IMR-90 (cell line): ENCODE results near the gene SSR2. TPM values are rescaled to one million over a fixed set of nuclear protein-coding genes. Genes with fewer than 3 reads are reported as not detected.
A peak's percentile ranks its signal among the peaks of the same experiment; 100 is the strongest.

Experiments
- ATAC-seq: fragments of 200-7000 bp; cut with Tn5 transposase; 2 replicates; pipeline ENCODE4 v1.9.1; 2020; ENCODE audit warnings: low read depth, mild to moderate bottlenecking, moderate library complexity
- BruUV-seq: library from RNA; stranded (reverse); fragments of 400-500 nt; replicated peaks from 2 replicates; lab custom pipeline; 2021; lab: Mats Ljungman, UMichigan
- CTCF ChIA-PET: fragments of 300-600 bp; formaldehyde crosslinking; extraction: SDS; loops from one replicate; lab custom pipeline; 2021; ENCODE audit warnings: antibody characterized with exemption; lab: Yijun Ruan, JAX
- POLR2A ChIA-PET: fragments of 300-600 bp; sonication (Branson Sonifier 250); formaldehyde crosslinking; loops from one replicate; lab custom pipeline; 2022; ENCODE audit warnings: antibody characterized with exemption; ENCODE audit not compliant: unreplicated experiment; lab: Charles Lee
- DNase-seq: peaks from one replicate; pipeline ENCODE4 v3.0.0; 2013
- H2AFZ ChIP-seq: replicated peaks from 2 replicates; pipeline ENCODE3; 2013; ENCODE audit warnings: low read length, mild to moderate bottlenecking; ENCODE audit not compliant: poor library complexity
- H2AK5ac ChIP-seq: 2 replicates; pipeline ENCODE4 v1.6.1; 2013; ENCODE audit warnings: low read depth, low read length, inconsistent platforms
- H2AK9ac ChIP-seq: replicated peaks from 2 replicates; pipeline ENCODE3; 2013; ENCODE audit warnings: mild to moderate bottlenecking, low read depth, low read length, moderate library complexity; ENCODE audit not compliant: poor library complexity
- H2BK120ac ChIP-seq: 2 replicates; pipeline ENCODE4 v1.6.1; 2013; ENCODE audit warnings: low read depth, low read length, inconsistent platforms
- H2BK15ac ChIP-seq: 3 replicates; pipeline ENCODE4 v1.6.1; 2013; ENCODE audit warnings: low read depth, low read length, inconsistent platforms
- H2BK20ac ChIP-seq: 2 replicates; pipeline ENCODE4 v1.6.1; 2013; ENCODE audit warnings: low read depth, mild to moderate bottlenecking, inconsistent platforms, low read length, moderate library complexity
- H2BK5ac ChIP-seq: 2 replicates; pipeline ENCODE4 v1.6.1; 2013; ENCODE audit warnings: mild to moderate bottlenecking, low read depth, low read length, inconsistent platforms; ENCODE audit not compliant: poor library complexity, severe bottlenecking
- H3K14ac ChIP-seq: replicated peaks from 2 replicates; pipeline ENCODE4 v1.6.1; 2013; ENCODE audit warnings: low read depth, low read length, inconsistent platforms
- H3K18ac ChIP-seq: 2 replicates; pipeline ENCODE4 v1.6.1; 2013; ENCODE audit warnings: low read depth, low read length, control low read depth
- H3K23ac ChIP-seq: 2 replicates; pipeline ENCODE4 v1.6.1; 2013; ENCODE audit warnings: low read depth, low read length, inconsistent platforms
- H3K27ac ChIP-seq: 2 replicates; pipeline ENCODE4 v1.5.1; 2013; ENCODE audit warnings: mild to moderate bottlenecking, control low read depth, low read length; ENCODE audit not compliant: insufficient read depth
- H3K27me3 ChIP-seq: 2 replicates; pipeline ENCODE4 v1.6.1; 2013; ENCODE audit warnings: low read length; ENCODE audit not compliant: control insufficient read depth, insufficient read depth
- H3K36me3 ChIP-seq: 2 replicates; pipeline ENCODE4 v1.6.1; 2013; ENCODE audit warnings: low read length, mixed read lengths; ENCODE audit not compliant: control insufficient read depth, insufficient read depth
- H3K4ac ChIP-seq: 2 replicates; pipeline ENCODE4 v1.6.1; 2013; ENCODE audit warnings: low read depth, low read length, inconsistent platforms
- H3K4me1 ChIP-seq: 2 replicates; pipeline ENCODE4 v1.6.1; 2013; ENCODE audit warnings: low read length, mixed read lengths; ENCODE audit not compliant: control insufficient read depth, insufficient read depth
- H3K4me2 ChIP-seq: 2 replicates; pipeline ENCODE4 v1.6.1; 2013; ENCODE audit warnings: low read depth, mild to moderate bottlenecking, control low read depth, low read length, moderate library complexity
- H3K4me3 ChIP-seq: 2 replicates; pipeline ENCODE4 v1.5.1; 2013; ENCODE audit warnings: low read depth, mild to moderate bottlenecking, control low read depth, low read length, moderate library complexity; ENCODE audit not compliant: insufficient read depth
- H3K56ac ChIP-seq: 2 replicates; pipeline ENCODE4 v1.6.1; 2013; ENCODE audit warnings: low read length, inconsistent platforms; ENCODE audit not compliant: insufficient read depth; ENCODE audit errors: extremely low read depth
- H3K79me1 ChIP-seq, 2 experiments: 2 replicates each; pipeline ENCODE4 v1.6.1; 2013; ENCODE audit warnings: low read length in 2 of 2, inconsistent platforms in 1 of 2, low read depth in 1 of 2
- H3K9ac ChIP-seq: 2 replicates; pipeline ENCODE4 v1.6.1; 2013; ENCODE audit warnings: low read depth, low read length, control low read depth
- H3K9me1 ChIP-seq: 2 replicates; pipeline ENCODE4 v1.6.1; 2013; ENCODE audit warnings: low read length, inconsistent platforms; ENCODE audit not compliant: insufficient read depth
- H3K9me3 ChIP-seq: 2 replicates; pipeline ENCODE4 v1.6.1; 2013; ENCODE audit warnings: low read length; ENCODE audit not compliant: control insufficient read depth, insufficient read depth
- H4K20me1 ChIP-seq: 2 replicates; pipeline ENCODE4 v1.6.1; 2013; ENCODE audit warnings: low read length, inconsistent platforms; ENCODE audit not compliant: insufficient read depth
- H4K5ac ChIP-seq: 2 replicates; pipeline ENCODE4 v1.6.1; 2013; ENCODE audit warnings: mild to moderate bottlenecking, low read depth, low read length, control low read depth
- H4K8ac ChIP-seq, 2 experiments: 2 replicates each; pipeline ENCODE4 v1.6.1; 2013; ENCODE audit warnings: low read depth in 2 of 2, low read length in 2 of 2, control low read depth in 1 of 2, inconsistent platforms in 1 of 2
- H4K91ac ChIP-seq: 2 replicates; pipeline ENCODE4 v1.6.1; 2013; ENCODE audit warnings: low read depth, low read length, inconsistent platforms; ENCODE audit not compliant: insufficient read depth
- BHLHE40 ChIP-seq: fragments of 150-350 bp; IDR thresholded peaks from 2 replicates; pipeline ENCODE4 v1.6.1; 2016; ENCODE audit warnings: mild to moderate bottlenecking, low read depth, low read length
- CEBPB ChIP-seq: IDR thresholded peaks from 2 replicates; pipeline ENCODE4 v1.6.1; 2012; ENCODE audit warnings: low read depth, low read length, improper control_type of control experiment
- CHD1 ChIP-seq: IDR thresholded peaks from 2 replicates; pipeline ENCODE4 v1.6.1; 2012; ENCODE audit warnings: low read depth, low read length, improper control_type of control experiment
- ELK1 ChIP-seq: fragments of 150-350 bp; IDR thresholded peaks from 2 replicates; pipeline ENCODE4 v1.6.1; 2016; ENCODE audit warnings: low read depth, mild to moderate bottlenecking, low read length, moderate library complexity, borderline replicate concordance
- FOS ChIP-seq: fragments of 150-350 bp; IDR thresholded peaks from 2 replicates; pipeline ENCODE4 v1.6.1; 2016; ENCODE audit warnings: low read depth, low read length
- MAFK ChIP-seq: IDR thresholded peaks from 2 replicates; pipeline ENCODE4 v1.6.1; 2012; ENCODE audit warnings: low read depth, low read length, improper control_type of control experiment
- MAZ ChIP-seq: IDR thresholded peaks from 2 replicates; pipeline ENCODE4 v1.6.1; 2012; ENCODE audit warnings: low read depth, mild to moderate bottlenecking, low read length, improper control_type of control experiment, moderate library complexity, borderline replicate concordance
- MXI1 ChIP-seq: IDR thresholded peaks from 2 replicates; pipeline ENCODE4 v1.6.1; 2012; ENCODE audit warnings: low read depth, mild to moderate bottlenecking, low read length, moderate library complexity, borderline replicate concordance
- NFE2L2 ChIP-seq: fragments of 150-350 bp; IDR thresholded peaks from 2 replicates; pipeline ENCODE4 v1.6.1; 2016; ENCODE audit warnings: low read depth, mild to moderate bottlenecking, low read length
- POLR2A ChIP-seq: IDR thresholded peaks from 2 replicates; pipeline ENCODE4 v1.6.1; 2012; ENCODE audit warnings: mild to moderate bottlenecking, low read depth, low read length
- RAD21 ChIP-seq: IDR thresholded peaks from 2 replicates; pipeline ENCODE4 v1.6.1; 2012; ENCODE audit warnings: low read length, improper control_type of control experiment
- RCOR1 ChIP-seq: IDR thresholded peaks from 2 replicates; pipeline ENCODE4 v1.6.1; 2012; ENCODE audit warnings: mild to moderate bottlenecking, low read length, improper control_type of control experiment; ENCODE audit not compliant: insufficient replicate concordance
- RFX5 ChIP-seq: IDR thresholded peaks from 2 replicates; pipeline ENCODE4 v1.8.0; 2012; ENCODE audit warnings: low read depth, mild to moderate bottlenecking, low read length, moderate library complexity
- SMC3 ChIP-seq: fragments of 150-350 bp; IDR thresholded peaks from 2 replicates; pipeline ENCODE4 v1.6.1; 2016; ENCODE audit warnings: low read depth, mild to moderate bottlenecking, antibody characterized with exemption, low read length, moderate library complexity
- USF2 ChIP-seq: fragments of 150-350 bp; IDR thresholded peaks from 2 replicates; pipeline ENCODE4 v1.6.1; 2017; ENCODE audit warnings: mild to moderate bottlenecking, antibody characterized with exemption, low read length, low read depth
- WGBS, 2 experiments: methylation state at CpG; one replicate each; pipeline versions ENCODE4 v1.1.5 to v1.1.7; 2013; ENCODE audit warnings: missing lambda C conversion rate in 2 of 2; ENCODE audit not compliant: insufficient read length in 1 of 2; ENCODE audit errors: extremely low coverage in 2 of 2; 5-methylcytosine and 5-hydroxymethylcytosine counted together
- dilution Hi-C: fragments of 300-500 bp; cut with HindIII; formaldehyde crosslinking; loops from one replicate; pipeline ENCODE4 v1.14.3; 2018; ENCODE audit warnings: low sequenced_read_pairs; ENCODE audit not compliant: unreplicated experiment
- in situ Hi-C: fragments of 300-500 bp; cut with MboI; formaldehyde crosslinking; loops from 3 replicates; pipeline ENCODE4 v1.14.3; 2019; ENCODE audit warnings: low sequenced_read_pairs, inconsistent platforms, mixed read lengths
- intact Hi-C: fragments of 100-400 bp; cut with micrococcal nuclease; formaldehyde crosslinking; loops from 2 replicates; pipeline ENCODE4 v1.10.0; 2022
- polyA plus RNA-seq, 3 experiments: library from polyadenylated mRNA; depleted of rRNA; stranded (reverse); fragments of >200 nt; gene quantifications; 2 replicates each; pipeline ENCODE4 v1.2.3, GENCODE V29; 2012; ENCODE audit warnings: low replicate concordance in 1 of 3
- total RNA-seq: library from RNA; depleted of rRNA; stranded (reverse); fragments of >200 nt; gene quantifications from 2 replicates; pipeline ENCODE4 v1.2.3, GENCODE V29; 2012

The SSR2 gene
- total and polyA plus RNA-seq, 2 of the 4 experiments (the other 2 are of a cell fraction) = 553 to 1,264 TPM

GRCh38 chr1:155967341-155968050, 53.3 kb downstream of the SSR2 start:
- 0 out of 2 replicates have a peak overlapping the region, but pooled peaks have one; percentile 22 for H3K14ac ChIP-seq
- H3K9ac ChIP-seq = peak overlapping the region; percentile 25
- DNase-seq = no peak
- H3K18ac ChIP-seq = peak overlapping the region; percentile 62
- no peak for ATAC-seq
- CTCF ChIA-PET = interaction anchor here (1.0 to 1.4 kb wide), 2 partner anchors 13 to 22 kb away, joined by 4 read pairs; no protein-coding TSS in a partner anchor
- H3K27ac ChIP-seq = peak overlapping the region; percentile 82
- no peaks in the 10 kb centered on the region for H3K27me3 ChIP-seq
- H3K56ac ChIP-seq = no peak overlapping the region
- POLR2A ChIA-PET = interaction anchor here (0.5 to 0.7 kb wide), 2 partner anchors 9 kb away, joined by 3 to 5 read pairs; no protein-coding TSS in a partner anchor
- H4K8ac ChIP-seq = peak overlapping the region; percentile 45 to 48; a peak in 2 of 4 replicates
- peak overlapping the region; percentile 67 for H2BK5ac ChIP-seq
- dilution Hi-C loops (no loop called here), intact Hi-C loops (no loop called here), in situ Hi-C loops (no loop called here)
- H4K20me1 ChIP-seq = peaks cover 88% of the 10 kb centered on the region
- BruUV-seq = no TSS peak
- H3K4ac ChIP-seq = peak overlapping the region; percentile 68
- H3K79me1 ChIP-seq = peaks cover 37 to 82% of the 10 kb centered on the region in 2 experiments
- H3K4me3 ChIP-seq = no peak overlapping the region
- H3K9me3 ChIP-seq = no peaks in the 10 kb centered on the region
- peaks cover 43% of the 10 kb centered on the region for H3K9me1 ChIP-seq
- H2AFZ ChIP-seq = no peak overlapping the region
- H2AK9ac ChIP-seq = peak overlapping the region; percentile 47
- peak overlapping the region; percentile 57; the same call in 1 of the 2 replicates for H4K91ac ChIP-seq
- no peak overlapping the region for H2BK120ac ChIP-seq
- WGBS, 2 experiments = no CpG with 5 or more reads among the region's 13 CpGs
- H3K4me1 ChIP-seq = peaks cover 50% of the 10 kb centered on the region
- H2AK5ac ChIP-seq = peak overlapping the region; percentile 78
- peak overlapping the region; percentile 12; the same call in 1 of the 2 replicates for H3K4me2 ChIP-seq
- H2BK20ac ChIP-seq = no peak overlapping the region
- H3K23ac ChIP-seq = peak overlapping the region; percentile 14; the same call in 1 of the 2 replicates
- H4K5ac ChIP-seq = peak overlapping the region; percentile 14
- peak overlapping the region; percentile 56; the same call in 1 of the 3 replicates for H2BK15ac ChIP-seq
- H3K36me3 ChIP-seq = peaks cover 69% of the 10 kb centered on the region
- no peak for TF ChIP-seq MAFK
- no peak for TF ChIP-seq RAD21
- TF ChIP-seq FOS = no peak
- TF ChIP-seq RCOR1 = no peak
- TF ChIP-seq ELK1 = no peak
- no peak for TF ChIP-seq RFX5
- no peak for TF ChIP-seq USF2
- no peak for TF ChIP-seq SMC3
- TF ChIP-seq BHLHE40 = no peak
- no peak for TF ChIP-seq MAZ
- TF ChIP-seq POLR2A = no peak
- no peak for TF ChIP-seq CHD1
- no peak for TF ChIP-seq NFE2L2
- TF ChIP-seq CEBPB = no peak
- TF ChIP-seq MXI1 = no peak
